HepG2 (cell line): ENCODE results near the gene MYH9. TPM values are rescaled to one million over a fixed set of nuclear protein-coding genes. Genes with fewer than 3 reads are reported as not detected.

Experiments used
- ATAC-seq: fragments of 200-7000 bp; cut with Tn5 transposase; 3 replicates; pipeline ENCODE4 v1.9.1; 2020; ENCODE audit warnings: mild to moderate bottlenecking, moderate library complexity
- BruUV-seq: library from RNA; stranded (reverse); fragments of 400-500 nt; replicated peaks from 2 replicates; lab custom pipeline; 2021; lab: Mats Ljungman, UMichigan
- CTCF ChIA-PET: fragments of 300-600 bp; formaldehyde crosslinking; extraction: SDS; loops from one replicate; lab custom pipeline; 2021; ENCODE audit warnings: low total read pairs, inconsistent platforms, low intra/inter-chr PET ratio; lab: Yijun Ruan, JAX
- POLR2A ChIA-PET: fragments of 350-600 bp; sonication (Branson Sonifier 250); formaldehyde crosslinking; loops from one replicate; lab custom pipeline; 2020; ENCODE audit warnings: antibody characterized with exemption, inconsistent platforms; lab: Yijun Ruan, JAX
- DNase-seq: peaks from one replicate; pipeline ENCODE4 v3.0.0-alpha.2; 2015; ENCODE audit warnings: low spot score
- FAIRE-seq: peaks from 3 replicates; lab custom pipeline; 2011; peaks lifted over from hg19 to GRCh38; lab: Jason Lieb, UNC
- H2AFZ ChIP-seq: one replicate; pipeline ENCODE4 v1.6.1; 2011; ENCODE audit warnings: low read length, inconsistent platforms
- H3K27ac ChIP-seq: fragments of 300-600 bp; 3 replicates; pipeline ENCODE4 v1.8.0; 2011; ENCODE audit warnings: mixed run types, mild to moderate bottlenecking, mixed read lengths, low read length, inconsistent platforms; ENCODE audit not compliant: insufficient read depth; ENCODE audit errors: extremely low read length
- H3K27me3 ChIP-seq, 2 experiments: fragments of 200-600 bp in 1 of 2; 2 replicates in 1 of 2; 3 replicates in 1 of 2; pipeline versions ENCODE4 v1.6.0 to v1.8.0; 2011; ENCODE audit warnings: low read length in 2 of 2, mild to moderate bottlenecking in 2 of 2, moderate library complexity in 2 of 2, inconsistent platforms in 1 of 2; ENCODE audit not compliant: insufficient read depth in 2 of 2, control insufficient read depth in 1 of 2
- H3K36me3 ChIP-seq, 2 experiments: fragments of 200-600 bp in 1 of 2; replicated peaks in 1 of 2; 2 replicates in 1 of 2; 3 replicates in 1 of 2; pipeline versions ENCODE4 v1.5.1 to v1.8.0; 2011; ENCODE audit warnings: low read length in 2 of 2, inconsistent platforms in 1 of 2; ENCODE audit not compliant: insufficient read depth in 2 of 2, control insufficient read depth in 1 of 2
- H3K4me1 ChIP-seq: 2 replicates; pipeline ENCODE4 v1.5.1; 2012; ENCODE audit warnings: low read length, inconsistent platforms; ENCODE audit not compliant: insufficient read depth
- H3K4me2 ChIP-seq: 2 replicates; pipeline ENCODE4 v1.6.0; 2011; ENCODE audit warnings: low read depth, low read length, inconsistent platforms
- H3K4me3 ChIP-seq, 3 experiments: fragments of 200-600 bp in 1 of 3; sonication (generic), shearing (Covaris generic) in 1 of 3; replicated peaks in 1 of 3; 2 replicates each; pipeline ENCODE4 v1.5.1; 2011 to 2016; ENCODE audit warnings: low read length in 3 of 3, inconsistent platforms in 2 of 3, low read depth in 2 of 3, mild to moderate bottlenecking in 2 of 3, control low read depth in 1 of 3, mixed read lengths in 1 of 3; ENCODE audit not compliant: insufficient read depth in 1 of 3
- H3K79me2 ChIP-seq: one replicate; pipeline ENCODE4 v1.6.1; 2011; ENCODE audit warnings: low read length, inconsistent platforms; ENCODE audit not compliant: insufficient read depth
- H3K9ac ChIP-seq: 2 replicates; pipeline ENCODE4 v1.6.0; 2011; ENCODE audit warnings: mild to moderate bottlenecking, low read depth, low read length, inconsistent platforms; ENCODE audit not compliant: insufficient read depth
- H3K9me3 ChIP-seq: 2 replicates; pipeline ENCODE4 v1.5.1; 2012; ENCODE audit warnings: mild to moderate bottlenecking, low read length
- H4K20me1 ChIP-seq: 2 replicates; pipeline ENCODE4 v1.6.0; 2011; ENCODE audit warnings: inconsistent platforms, mild to moderate bottlenecking, low read length, moderate library complexity; ENCODE audit not compliant: insufficient read depth
- CBX5 ChIP-seq: sonication (generic); formaldehyde crosslinking; IDR thresholded peaks from 2 replicates; pipeline ENCODE4 v1.4.0; 2020; ENCODE audit warnings: missing genetic modification reagents, borderline replicate concordance
- EED ChIP-seq: sonication (generic); formaldehyde crosslinking; IDR thresholded peaks from 2 replicates; pipeline ENCODE4 v1.5.0; 2020; ENCODE audit warnings: mild to moderate bottlenecking, missing genetic modification reagents
- HIVEP1 ChIP-seq: sonication (generic); formaldehyde crosslinking; IDR thresholded peaks from 2 replicates; pipeline ENCODE4 v1.4.0; 2020; ENCODE audit warnings: mild to moderate bottlenecking, missing genetic modification reagents
- KLF15 ChIP-seq: sonication (generic); formaldehyde crosslinking; IDR thresholded peaks from 2 replicates; pipeline ENCODE4 v1.8.1; 2023; ENCODE audit warnings: borderline replicate concordance, mild to moderate bottlenecking, inconsistent platforms, missing genetic modification reagents, mixed read lengths
- ZNF329 ChIP-seq: sonication (generic); formaldehyde crosslinking; IDR thresholded peaks from 2 replicates; pipeline ENCODE4 v1.9.0; 2021; ENCODE audit warnings: low read depth, mild to moderate bottlenecking, missing genetic modification reagents
- ZNF510 ChIP-seq: sonication (generic); formaldehyde crosslinking; IDR thresholded peaks from 2 replicates; pipeline ENCODE4 v1.4.0; 2020; ENCODE audit warnings: low read depth, mild to moderate bottlenecking, missing genetic modification reagents
- ZNF709 ChIP-seq: sonication (generic); formaldehyde crosslinking; IDR thresholded peaks from 2 replicates; pipeline ENCODE4 v1.5.0; 2020; ENCODE audit warnings: mild to moderate bottlenecking, missing genetic modification reagents
- ZNF850 ChIP-seq: sonication (generic); formaldehyde crosslinking; conservative IDR thresholded peaks from 2 replicates; pipeline ENCODE4 v1.9.0; 2021; ENCODE audit warnings: mild to moderate bottlenecking, missing genetic modification reagents
- WGBS: methylation state at CpG from one replicate; pipeline ENCODE4 v1.1.6; 2017; ENCODE audit warnings: low lambda C conversion rate; 5-methylcytosine and 5-hydroxymethylcytosine counted together
- in situ Hi-C: cut with HindIII; loops from 2 replicates; pipeline ENCODE4 v1.10.0; 2017; ENCODE audit warnings: low pct_unique_long_range_greater_than_20kb; ENCODE audit not compliant: extremely low pct_ligation_motif_present
- intact Hi-C: fragments of 100-400 bp; cut with micrococcal nuclease; formaldehyde crosslinking; loops from one replicate; pipeline ENCODE4 v1.10.0; 2022; ENCODE audit not compliant: unreplicated experiment
- polyA plus RNA-seq, 8 experiments: library from polyadenylated mRNA; depleted of rRNA in 3 of 8; stranded (reverse) in 7 of 8; unstranded in 1 of 8; fragments of >200 nt; fragmentation: Illumina TruSeq in 4 of 8; extraction: Trizol in 4 of 8; gene quantifications; 2 replicates each; pipeline versions ENCODE4 v1.2.1 to v1.2.3, GENCODE V29; 2011 to 2016; ENCODE audit warnings: low read depth in 4 of 8, missing spikeins in 1 of 8, mixed read lengths in 1 of 8; ENCODE audit not compliant: insufficient read depth in 1 of 8
- total RNA-seq, 5 experiments: library from RNA; depleted of rRNA; stranded (reverse); fragments of >200 nt; fragmentation: Illumina TruSeq; extraction: Trizol; gene quantifications; 2 replicates each; pipeline ENCODE4 v1.2.3, GENCODE V29; 2016; ENCODE audit warnings: low read depth in 1 of 5
- TF ChIP-seq, protein P1 (sequence below): sonication (generic); IDR thresholded peaks from 2 replicates; pipeline ENCODE4 v1.6.1; 2016; ENCODE audit warnings: low read depth, borderline replicate concordance
- TF ChIP-seq, protein P2 (sequence below): sonication (generic); formaldehyde crosslinking; IDR thresholded peaks from 2 replicates; pipeline ENCODE4 v1.5.1; 2020; ENCODE audit warnings: missing genetic modification reagents, mild to moderate bottlenecking, borderline replicate concordance
- TF ChIP-seq, protein P3 (sequence below): sonication (generic); formaldehyde crosslinking; IDR thresholded peaks from 2 replicates; pipeline ENCODE4 v1.9.0; 2021; ENCODE audit warnings: missing genetic modification reagents, mild to moderate bottlenecking, borderline replicate concordance
- TF ChIP-seq, protein P4 (sequence below): sonication (generic); formaldehyde crosslinking; IDR thresholded peaks from 2 replicates; pipeline ENCODE4 v1.5.0; 2020; ENCODE audit warnings: mild to moderate bottlenecking, low read depth, missing genetic modification reagents, borderline replicate concordance
- TF ChIP-seq, protein P5 (sequence below): sonication (generic); formaldehyde crosslinking; IDR thresholded peaks from 2 replicates; pipeline ENCODE4 v1.8.1; 2022; ENCODE audit warnings: low read depth, mild to moderate bottlenecking, missing genetic modification reagents
- TF ChIP-seq, protein P6 (sequence below): IDR thresholded peaks from 2 replicates; pipeline ENCODE4 v1.6.1; 2016; ENCODE audit warnings: mild to moderate bottlenecking, missing biosample characterization, missing genetic modification reagents

The MYH9 gene
- total and polyA plus RNA-seq, 2 of the 13 experiments (the other 11 are each of a cell fraction or from before 2014, with no cell fraction given) = 50.7 to 98.5 TPM

DNA sequence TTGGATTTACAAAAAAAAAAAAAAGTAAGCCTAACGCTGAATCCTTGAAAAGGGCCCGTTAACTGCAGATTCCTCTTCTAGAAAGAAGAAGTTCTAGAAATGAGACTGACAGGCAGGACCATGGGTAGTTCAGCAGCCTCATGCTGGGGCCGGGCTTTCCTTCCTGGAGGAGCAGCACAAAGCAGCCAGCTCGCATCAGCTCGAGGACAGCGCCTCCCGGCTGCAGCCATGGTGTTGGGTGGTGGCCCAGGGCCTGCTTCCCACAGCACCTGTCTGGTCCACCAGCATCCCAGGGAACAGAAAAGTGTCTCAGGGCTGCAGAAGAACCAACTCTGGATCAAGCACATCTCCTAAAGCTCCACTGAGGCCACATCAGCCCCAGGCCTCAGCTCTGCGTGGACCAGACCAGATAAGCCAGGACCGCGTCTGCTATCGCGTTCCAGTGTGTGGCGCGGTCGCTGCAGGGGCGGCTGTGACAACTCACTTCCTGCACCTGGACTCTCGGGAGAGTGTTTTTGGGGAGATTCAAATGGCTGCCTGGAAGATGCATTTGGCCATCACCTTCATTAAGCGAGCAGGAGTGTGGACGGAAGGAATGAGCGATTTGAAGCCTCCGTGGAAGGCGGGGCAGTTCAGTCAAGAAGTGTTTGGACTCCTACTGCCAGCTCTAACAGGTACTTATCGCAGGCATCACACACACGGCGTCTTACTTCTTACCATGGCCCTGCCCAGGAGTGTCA, 53.5 kb downstream of the MYH9 start (continued):
- TF ChIP-seq, protein P1, sequence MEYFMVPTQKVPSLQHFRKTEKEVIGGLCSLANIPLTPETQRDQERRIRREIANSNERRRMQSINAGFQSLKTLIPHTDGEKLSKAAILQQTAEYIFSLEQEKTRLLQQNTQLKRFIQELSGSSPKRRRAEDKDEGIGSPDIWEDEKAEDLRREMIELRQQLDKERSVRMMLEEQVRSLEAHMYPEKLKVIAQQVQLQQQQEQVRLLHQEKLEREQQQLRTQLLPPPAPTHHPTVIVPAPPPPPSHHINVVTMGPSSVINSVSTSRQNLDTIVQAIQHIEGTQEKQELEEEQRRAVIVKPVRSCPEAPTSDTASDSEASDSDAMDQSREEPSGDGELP = no peak
- TF ChIP-seq HIVEP1 (CRISPR knock-in tag) (no peak), EED (CRISPR knock-in tag) (no peak), ZNF510 (no peak)
- TF ChIP-seq, protein P2, sequence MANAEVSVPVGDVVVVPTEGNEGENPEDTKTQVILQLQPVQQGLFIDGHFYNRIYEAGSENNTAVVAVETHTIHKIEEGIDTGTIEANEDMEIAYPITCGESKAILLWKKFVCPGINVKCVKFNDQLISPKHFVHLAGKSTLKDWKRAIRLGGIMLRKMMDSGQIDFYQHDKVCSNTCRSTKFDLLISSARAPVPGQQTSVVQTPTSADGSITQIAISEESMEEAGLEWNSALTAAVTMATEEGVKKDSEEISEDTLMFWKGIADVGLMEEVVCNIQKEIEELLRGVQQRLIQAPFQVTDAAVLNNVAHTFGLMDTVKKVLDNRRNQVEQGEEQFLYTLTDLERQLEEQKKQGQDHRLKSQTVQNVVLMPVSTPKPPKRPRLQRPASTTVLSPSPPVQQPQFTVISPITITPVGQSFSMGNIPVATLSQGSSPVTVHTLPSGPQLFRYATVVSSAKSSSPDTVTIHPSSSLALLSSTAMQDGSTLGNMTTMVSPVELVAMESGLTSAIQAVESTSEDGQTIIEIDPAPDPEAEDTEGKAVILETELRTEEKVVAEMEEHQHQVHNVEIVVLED = no peak

DNA sequence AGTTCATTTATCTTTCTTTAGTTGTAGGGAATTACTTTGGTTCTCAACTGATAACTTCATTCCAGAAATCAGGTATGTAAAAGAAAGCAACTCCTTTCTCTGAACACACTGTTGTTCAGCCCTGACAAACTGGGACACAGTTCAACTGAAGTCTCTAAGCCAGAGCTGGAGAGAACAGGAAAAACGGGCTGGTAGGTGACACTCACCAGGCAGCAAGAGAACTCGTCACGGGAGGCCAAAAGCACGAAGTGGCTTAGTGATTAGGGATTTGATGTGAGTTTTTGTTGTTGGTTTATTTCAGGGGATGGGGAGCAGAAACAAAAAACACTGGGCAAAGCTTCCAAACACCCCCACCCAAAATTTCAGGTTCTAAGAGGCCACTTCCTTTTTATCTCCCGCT, 54.1 kb downstream of the MYH9 start:
- peaks cover 72% of the 10 kb centered on the region for H3K79me2 ChIP-seq
- H3K9ac ChIP-seq = no peak overlapping the region
- peaks cover 50% of the 10 kb centered on the region for H3K4me1 ChIP-seq
- 95% methylated on average over 5 of the region's 5 CpGs for WGBS
- ChIA-PET CTCF (no interaction called here), POLR2A (interaction anchor here (2.9 to 4.7 kb wide), 2 partner anchors 10 to 18 kb away, joined by 14 to 36 read pairs; no protein-coding TSS in a partner anchor)
- DNase-seq = no peak
- no peaks in the 10 kb centered on the region for H3K9me3 ChIP-seq
- H3K4me2 ChIP-seq = no peak overlapping the region
- in situ Hi-C loops = no loop called here
- no TSS peak for BruUV-seq
- no peak for FAIRE-seq
- H2AFZ ChIP-seq = no peak overlapping the region
- no peak overlapping the region for H3K4me3 ChIP-seq
- peaks cover 4% of the 10 kb centered on the region; the same call in 1 of the 2 replicates for H4K20me1 ChIP-seq
- H3K27ac ChIP-seq = no peak overlapping the region
- H3K36me3 ChIP-seq = peaks cover 57 to 95% of the 10 kb centered on the region in 2 experiments
- ATAC-seq = no peak
- intact Hi-C loops = no loop called here
- no peaks in the 10 kb centered on the region for H3K27me3 ChIP-seq
- TF ChIP-seq ZNF850 (CRISPR knock-in tag) (no peak), KLF15 (CRISPR knock-in tag) (no peak), CBX5 (CRISPR knock-in tag) (no peak), ZNF329 (no peak), ZNF510 (no peak), ZNF709 (CRISPR knock-in tag) (no peak)
- TF ChIP-seq, protein P3, sequence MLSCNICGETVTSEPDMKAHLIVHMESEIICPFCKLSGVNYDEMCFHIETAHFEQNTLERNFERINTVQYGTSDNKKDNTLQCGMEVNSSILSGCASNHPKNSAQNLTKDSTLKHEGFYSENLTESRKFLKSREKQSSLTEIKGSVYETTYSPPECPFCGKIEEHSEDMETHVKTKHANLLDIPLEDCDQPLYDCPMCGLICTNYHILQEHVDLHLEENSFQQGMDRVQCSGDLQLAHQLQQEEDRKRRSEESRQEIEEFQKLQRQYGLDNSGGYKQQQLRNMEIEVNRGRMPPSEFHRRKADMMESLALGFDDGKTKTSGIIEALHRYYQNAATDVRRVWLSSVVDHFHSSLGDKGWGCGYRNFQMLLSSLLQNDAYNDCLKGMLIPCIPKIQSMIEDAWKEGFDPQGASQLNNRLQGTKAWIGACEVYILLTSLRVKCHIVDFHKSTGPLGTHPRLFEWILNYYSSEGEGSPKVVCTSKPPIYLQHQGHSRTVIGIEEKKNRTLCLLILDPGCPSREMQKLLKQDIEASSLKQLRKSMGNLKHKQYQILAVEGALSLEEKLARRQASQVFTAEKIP (CRISPR knock-in tag) = no peak
- TF ChIP-seq, protein P4, sequence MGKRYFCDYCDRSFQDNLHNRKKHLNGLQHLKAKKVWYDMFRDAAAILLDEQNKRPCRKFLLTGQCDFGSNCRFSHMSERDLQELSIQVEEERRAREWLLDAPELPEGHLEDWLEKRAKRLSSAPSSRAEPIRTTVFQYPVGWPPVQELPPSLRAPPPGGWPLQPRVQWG (CRISPR knock-in tag) = no peak
- TF ChIP-seq, protein P5, sequence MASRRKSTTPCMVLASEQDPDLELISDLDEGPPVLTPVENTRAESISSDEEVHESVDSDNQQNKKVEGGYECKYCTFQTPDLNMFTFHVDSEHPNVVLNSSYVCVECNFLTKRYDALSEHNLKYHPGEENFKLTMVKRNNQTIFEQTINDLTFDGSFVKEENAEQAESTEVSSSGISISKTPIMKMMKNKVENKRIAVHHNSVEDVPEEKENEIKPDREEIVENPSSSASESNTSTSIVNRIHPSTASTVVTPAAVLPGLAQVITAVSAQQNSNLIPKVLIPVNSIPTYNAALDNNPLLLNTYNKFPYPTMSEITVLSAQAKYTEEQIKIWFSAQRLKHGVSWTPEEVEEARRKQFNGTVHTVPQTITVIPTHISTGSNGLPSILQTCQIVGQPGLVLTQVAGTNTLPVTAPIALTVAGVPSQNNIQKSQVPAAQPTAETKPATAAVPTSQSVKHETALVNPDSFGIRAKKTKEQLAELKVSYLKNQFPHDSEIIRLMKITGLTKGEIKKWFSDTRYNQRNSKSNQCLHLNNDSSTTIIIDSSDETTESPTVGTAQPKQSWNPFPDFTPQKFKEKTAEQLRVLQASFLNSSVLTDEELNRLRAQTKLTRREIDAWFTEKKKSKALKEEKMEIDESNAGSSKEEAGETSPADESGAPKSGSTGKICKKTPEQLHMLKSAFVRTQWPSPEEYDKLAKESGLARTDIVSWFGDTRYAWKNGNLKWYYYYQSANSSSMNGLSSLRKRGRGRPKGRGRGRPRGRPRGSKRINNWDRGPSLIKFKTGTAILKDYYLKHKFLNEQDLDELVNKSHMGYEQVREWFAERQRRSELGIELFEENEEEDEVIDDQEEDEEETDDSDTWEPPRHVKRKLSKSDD (CRISPR knock-in tag) = no peak
- TF ChIP-seq, protein P6, sequence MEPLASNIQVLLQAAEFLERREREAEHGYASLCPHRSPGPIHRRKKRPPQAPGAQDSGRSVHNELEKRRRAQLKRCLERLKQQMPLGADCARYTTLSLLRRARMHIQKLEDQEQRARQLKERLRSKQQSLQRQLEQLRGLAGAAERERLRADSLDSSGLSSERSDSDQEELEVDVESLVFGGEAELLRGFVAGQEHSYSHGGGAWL (CRISPR knock-in tag) = no peak
